ENCODE results near the gene EZH2. TPM values are rescaled to one million over a fixed set of nuclear protein-coding genes. Genes with fewer than 3 reads are reported as not detected.

EZH2 gene
- total RNA-seq, 1 donor from 2014 or later, result 13.8 TPM

DNA sequence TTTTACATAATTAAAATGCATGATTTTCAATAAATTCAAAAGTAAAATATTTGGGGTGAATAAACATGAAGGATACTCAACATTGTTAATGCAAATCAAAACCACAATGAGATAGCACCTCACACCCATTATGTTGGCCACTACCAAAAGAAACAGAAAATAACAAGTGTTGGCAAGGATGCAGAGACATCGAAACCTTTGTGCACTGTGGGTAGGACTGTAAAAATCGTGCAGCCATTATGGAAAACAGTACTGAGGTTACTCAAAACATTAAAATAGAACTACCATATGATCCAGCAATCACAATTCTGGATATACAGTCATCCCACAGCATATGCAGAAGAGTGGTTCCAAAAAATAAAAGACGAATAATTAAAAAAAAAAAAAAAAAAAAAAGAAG, 13.1 kb downstream of the EZH2 start:
- no peak for FAIRE-seq
- H3K79me2 ChIP-seq (ENCODE audit: insufficient read depth, low read length), result peaks cover 95% of the 10 kb centered on the region
- no peaks in the 10 kb centered on the region for H3K4me1 ChIP-seq (ENCODE audit: insufficient read depth, low read length)
- H3K36me3 ChIP-seq (ENCODE audit: insufficient read depth, low read length), result no peaks in the 10 kb centered on the region
- H3K9ac ChIP-seq (ENCODE audit: low read length), result no peak overlapping the region
- H2AFZ ChIP-seq (ENCODE audit: low read depth, low read length), result no peak overlapping the region
- no peak for TF ChIP-seq EZH2 (IDR thresholded peaks at IDR 0.05; ENCODE audit: insufficient read depth, low read length)
- TF ChIP-seq, protein P1, sequence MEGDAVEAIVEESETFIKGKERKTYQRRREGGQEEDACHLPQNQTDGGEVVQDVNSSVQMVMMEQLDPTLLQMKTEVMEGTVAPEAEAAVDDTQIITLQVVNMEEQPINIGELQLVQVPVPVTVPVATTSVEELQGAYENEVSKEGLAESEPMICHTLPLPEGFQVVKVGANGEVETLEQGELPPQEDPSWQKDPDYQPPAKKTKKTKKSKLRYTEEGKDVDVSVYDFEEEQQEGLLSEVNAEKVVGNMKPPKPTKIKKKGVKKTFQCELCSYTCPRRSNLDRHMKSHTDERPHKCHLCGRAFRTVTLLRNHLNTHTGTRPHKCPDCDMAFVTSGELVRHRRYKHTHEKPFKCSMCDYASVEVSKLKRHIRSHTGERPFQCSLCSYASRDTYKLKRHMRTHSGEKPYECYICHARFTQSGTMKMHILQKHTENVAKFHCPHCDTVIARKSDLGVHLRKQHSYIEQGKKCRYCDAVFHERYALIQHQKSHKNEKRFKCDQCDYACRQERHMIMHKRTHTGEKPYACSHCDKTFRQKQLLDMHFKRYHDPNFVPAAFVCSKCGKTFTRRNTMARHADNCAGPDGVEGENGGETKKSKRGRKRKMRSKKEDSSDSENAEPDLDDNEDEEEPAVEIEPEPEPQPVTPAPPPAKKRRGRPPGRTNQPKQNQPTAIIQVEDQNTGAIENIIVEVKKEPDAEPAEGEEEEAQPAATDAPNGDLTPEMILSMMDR (IDR thresholded peaks at IDR 0.05; ENCODE audit: insufficient read depth, low read depth, low read length), result no peak
- Mint-ChIP-seq H3K36me3 (ENCODE audit: low read depth, unreplicated experiment) (no peaks in the 10 kb centered on the region), H3K9me3 (ENCODE audit: unreplicated experiment) (peaks cover 5% of the 10 kb centered on the region), H3K27me3 (ENCODE audit: low read depth, unreplicated experiment) (no peaks in the 10 kb centered on the region), H3K27ac (ENCODE audit: unreplicated experiment) (no peak overlapping the region), H3K4me1 (ENCODE audit: low read depth, unreplicated experiment) (peaks cover 2% of the 10 kb centered on the region), H3K4me3 (ENCODE audit: unreplicated experiment) (no peak overlapping the region)
- H3K9me3 ChIP-seq (ENCODE audit: insufficient read depth, low read depth, low read length), result no peaks in the 10 kb centered on the region
- H3K27me3 ChIP-seq (ENCODE audit: insufficient read depth, low read length), result no peaks in the 10 kb centered on the region
- H3K4me2 ChIP-seq (ENCODE audit: low read length), result no peak overlapping the region
- H4K20me1 ChIP-seq (ENCODE audit: insufficient read depth, low read length), result peaks cover 24% of the 10 kb centered on the region
- no peak overlapping the region for H3K4me3 ChIP-seq (ENCODE audit: insufficient read depth, low read depth, low read length)
- DNase-seq (ENCODE audit: low read depth), result no peak
- no peak overlapping the region for H3K27ac ChIP-seq (ENCODE audit: low read depth, low read length)

DNA sequence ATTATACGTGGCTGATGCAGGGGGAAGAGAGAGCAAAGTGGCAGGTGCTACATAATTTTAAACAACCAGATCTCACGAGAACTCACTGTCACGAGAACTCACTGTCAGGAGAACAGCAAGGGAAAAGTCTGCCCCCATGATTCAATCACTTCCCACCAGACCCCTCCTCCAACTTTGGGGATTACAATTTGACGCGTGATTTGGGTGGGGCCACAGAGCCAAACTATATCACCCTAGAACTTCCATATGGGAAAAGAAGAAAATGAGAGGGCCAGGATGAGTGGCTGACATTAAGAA, 15.8 kb downstream of the EZH2 start:
- Histone ChIP-seq H3K36me3 (ENCODE audit: insufficient read depth, low read length) (no peaks in the 10 kb centered on the region), H4K20me1 (ENCODE audit: insufficient read depth, low read length) (peaks cover 28% of the 10 kb centered on the region), H3K4me2 (ENCODE audit: low read length) (no peak overlapping the region), H3K79me2 (ENCODE audit: insufficient read depth, low read length) (peaks cover 95% of the 10 kb centered on the region), H3K4me3 (ENCODE audit: insufficient read depth, low read depth, low read length) (no peak overlapping the region), H2AFZ (ENCODE audit: low read depth, low read length) (no peak overlapping the region), H3K27me3 (ENCODE audit: insufficient read depth, low read length) (no peaks in the 10 kb centered on the region), H3K27ac (ENCODE audit: low read depth, low read length) (no peak overlapping the region), H3K9me3 (ENCODE audit: insufficient read depth, low read depth, low read length) (no peaks in the 10 kb centered on the region), H3K4me1 (ENCODE audit: insufficient read depth, low read length) (no peaks in the 10 kb centered on the region), H3K9ac (ENCODE audit: low read length) (no peak overlapping the region)
- TF ChIP-seq, protein P1 (IDR thresholded peaks at IDR 0.05; ENCODE audit: insufficient read depth, low read depth, low read length), result no peak
- FAIRE-seq, result no peak
- no peak for DNase-seq (ENCODE audit: low read depth)
- no peak overlapping the region for H3K4me3 Mint-ChIP-seq (ENCODE audit: unreplicated experiment)
- H3K9me3 Mint-ChIP-seq (ENCODE audit: unreplicated experiment), result peaks cover 5% of the 10 kb centered on the region
- no peaks in the 10 kb centered on the region for H3K27me3 Mint-ChIP-seq (ENCODE audit: low read depth, unreplicated experiment)
- H3K36me3 Mint-ChIP-seq (ENCODE audit: low read depth, unreplicated experiment), result no peaks in the 10 kb centered on the region
- H3K4me1 Mint-ChIP-seq (ENCODE audit: low read depth, unreplicated experiment), result peaks cover 3% of the 10 kb centered on the region
- no peak overlapping the region for H3K27ac Mint-ChIP-seq (ENCODE audit: unreplicated experiment)

DNA sequence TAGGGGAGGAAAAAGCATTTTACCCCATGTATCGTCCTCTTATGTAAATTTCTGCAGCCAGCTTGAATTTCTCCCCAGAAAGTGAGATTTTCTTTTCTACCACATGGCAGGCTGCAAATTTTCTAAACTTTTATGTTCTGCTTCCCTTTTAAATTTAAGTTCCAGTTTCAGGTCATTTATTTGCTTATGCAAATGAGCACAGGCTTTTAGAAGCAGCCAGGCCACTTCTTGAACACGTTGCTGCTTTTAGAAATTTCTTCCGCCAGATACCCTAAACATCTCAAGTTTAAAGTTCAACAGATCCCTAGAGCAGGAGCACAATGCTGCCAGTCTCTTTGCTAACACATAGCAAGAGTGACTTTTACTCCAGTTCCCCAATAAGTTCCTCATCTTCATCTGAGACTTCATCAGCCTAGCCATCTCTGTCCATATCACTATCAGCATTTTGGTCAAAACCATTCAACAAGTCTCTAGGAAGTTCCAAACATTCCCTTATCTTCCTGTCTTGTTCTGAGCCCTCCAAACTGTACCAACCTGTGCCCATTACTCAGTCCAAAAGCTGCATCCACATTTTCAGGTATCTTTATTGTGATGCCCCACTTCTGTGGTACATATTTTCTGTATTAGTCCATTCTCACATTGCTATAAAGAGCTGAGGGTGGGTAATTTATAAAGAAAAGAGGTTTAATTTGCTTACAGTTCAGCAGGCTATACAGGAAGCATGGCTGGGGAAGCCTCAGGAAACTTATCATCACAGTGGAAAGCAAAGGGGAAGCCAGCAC, 16.3 kb downstream of the EZH2 start:
- Histone ChIP-seq H3K36me3 (ENCODE audit: insufficient read depth, low read length) (no peaks in the 10 kb centered on the region), H3K4me2 (ENCODE audit: low read length) (no peak overlapping the region), H3K27ac (ENCODE audit: low read depth, low read length) (no peak overlapping the region), H3K4me3 (ENCODE audit: insufficient read depth, low read depth, low read length) (no peak overlapping the region), H3K9ac (ENCODE audit: low read length) (no peak overlapping the region), H4K20me1 (ENCODE audit: insufficient read depth, low read length) (peaks cover 28% of the 10 kb centered on the region), H3K4me1 (ENCODE audit: insufficient read depth, low read length) (no peaks in the 10 kb centered on the region), H2AFZ (ENCODE audit: low read depth, low read length) (no peak overlapping the region), H3K27me3 (ENCODE audit: insufficient read depth, low read length) (no peaks in the 10 kb centered on the region), H3K79me2 (ENCODE audit: insufficient read depth, low read length) (peaks cover 97% of the 10 kb centered on the region), H3K9me3 (ENCODE audit: insufficient read depth, low read depth, low read length) (no peaks in the 10 kb centered on the region)
- TF ChIP-seq EZH2 (IDR thresholded peaks at IDR 0.05; ENCODE audit: insufficient read depth, low read length), result no peak
- Mint-ChIP-seq H3K27ac (ENCODE audit: unreplicated experiment) (no peak overlapping the region), H3K4me3 (ENCODE audit: unreplicated experiment) (no peak overlapping the region), H3K36me3 (ENCODE audit: low read depth, unreplicated experiment) (no peaks in the 10 kb centered on the region), H3K27me3 (ENCODE audit: low read depth, unreplicated experiment) (no peaks in the 10 kb centered on the region), H3K4me1 (ENCODE audit: low read depth, unreplicated experiment) (peaks cover 3% of the 10 kb centered on the region), H3K9me3 (ENCODE audit: unreplicated experiment) (peaks cover 5% of the 10 kb centered on the region)
- FAIRE-seq (no peak), DNase-seq (ENCODE audit: low read depth) (no peak)

Data from astrocyte (in vitro differentiated cells and primary cell).